ENCODE results near the gene CCDC191.

Gene CCDC191, protein sequence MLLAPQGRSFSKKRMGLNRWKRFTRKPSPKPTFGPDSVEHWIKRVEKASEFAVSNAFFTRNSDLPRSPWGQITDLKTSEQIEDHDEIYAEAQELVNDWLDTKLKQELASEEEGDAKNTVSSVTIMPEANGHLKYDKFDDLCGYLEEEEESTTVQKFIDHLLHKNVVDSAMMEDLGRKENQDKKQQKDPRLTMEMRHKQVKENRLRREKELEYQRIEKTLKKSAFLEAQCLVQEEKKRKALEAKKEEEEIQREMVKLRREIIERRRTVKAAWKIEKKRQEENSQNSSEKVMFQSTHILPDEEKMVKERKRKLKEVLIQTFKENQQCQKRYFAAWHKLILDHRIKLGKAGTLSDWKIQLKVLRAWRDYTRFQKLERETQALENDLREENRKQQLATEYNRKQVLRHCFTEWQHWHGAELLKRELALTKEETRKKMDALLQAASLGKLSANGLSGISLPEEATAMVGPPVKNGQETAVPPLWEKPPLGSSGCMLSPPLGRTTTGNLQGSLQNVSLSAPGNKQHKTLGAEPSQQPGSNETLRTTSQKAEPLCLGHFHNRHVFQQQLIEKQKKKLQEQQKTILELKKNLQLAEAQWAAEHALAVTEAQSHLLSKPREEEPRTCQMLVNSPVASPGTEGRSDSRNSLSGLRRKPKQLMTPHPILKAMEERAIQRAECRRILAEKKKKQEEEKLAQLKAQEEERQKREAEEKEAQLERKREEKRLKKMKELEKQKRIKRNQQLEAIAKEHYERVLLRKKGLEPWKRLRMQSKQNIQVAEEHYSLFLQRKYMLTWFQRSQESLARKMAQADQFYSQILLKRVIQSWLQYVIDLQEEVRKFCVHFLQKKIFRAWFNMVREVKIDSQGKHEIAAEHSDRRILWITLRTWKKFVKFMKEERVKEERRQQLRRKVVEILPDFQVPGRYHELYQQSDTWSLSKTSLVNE

GRCh38 chr3:114056130-114057010 is at the start of gene CCDC191, which contains the start of gene QTRT2:
TSS of gene CCDC191 (minus strand) at chr3:114056526. CDS start at chr3:114056466, 60 bp downstream.
TSS of gene QTRT2 (plus strand) at chr3:114056737. CDS start at chr3:114065258, 8,521 bp downstream.
- peak; percentile 95 for DNase-seq

GRCh38 chr3:114104414-114104813 is 48.1 kb upstream of the CCDC191 start:
- DNase-seq, result no peak

- DNase-seq, result no peak
These were observed 47.5 kb upstream of the CCDC191 start for GRCh38 chr3:114103858-114104257.

GRCh38 chr3:114103181-114103580 is 46.9 kb upstream of the CCDC191 start:
- DNase-seq, result no peak

- DNase-seq, result no peak
These were observed 44.8 kb upstream of the CCDC191 start for GRCh38 chr3:114101101-114101500.

DNA sequence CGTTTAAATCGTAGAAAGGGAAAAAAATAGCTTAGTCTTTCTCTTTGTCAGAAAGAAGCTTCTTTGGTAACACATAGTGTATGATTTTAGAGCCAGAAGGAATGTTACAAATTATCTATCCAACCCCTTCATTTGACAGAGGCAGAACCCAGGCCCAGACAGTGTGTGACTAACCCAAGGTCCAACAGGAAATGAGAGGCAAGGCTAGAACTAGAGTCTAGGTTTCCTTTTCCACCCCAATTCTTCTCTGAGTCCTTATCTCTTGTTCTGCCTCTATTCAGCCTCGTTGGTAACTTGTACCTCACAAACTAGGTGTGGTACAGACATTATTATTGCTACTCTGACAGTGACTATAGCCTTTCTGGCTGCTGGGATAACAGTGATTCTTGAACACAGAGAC is 39.5 kb upstream of the CCDC191 start:
- DNase-seq, result no peak

DNA sequence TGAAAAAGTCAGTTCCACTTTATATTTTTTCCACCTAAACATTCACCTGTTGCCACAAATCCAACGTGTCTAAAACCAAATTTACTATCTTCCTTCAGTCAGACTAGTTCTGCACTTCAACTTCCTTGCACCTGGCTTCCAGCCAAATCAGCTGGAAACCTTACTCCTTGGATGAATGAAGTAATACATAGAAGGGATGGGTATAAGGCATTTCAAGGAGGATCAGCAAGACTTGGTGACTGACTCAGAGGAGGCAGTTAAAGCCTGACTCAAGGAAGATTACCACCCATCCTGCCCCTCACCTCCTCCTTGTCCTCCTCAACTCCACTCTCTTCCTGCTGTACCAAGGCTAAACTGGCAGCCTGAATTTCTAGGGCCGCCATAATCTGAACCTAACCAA is 37.3 kb upstream of the CCDC191 start:
- no peak for DNase-seq

GRCh38 chr3:114093016-114093380 is 36.7 kb upstream of the CCDC191 start:
- DNase-seq, result no peak

GRCh38 chr3:114092151-114093015 is 36.1 kb upstream of the CCDC191 start:
- no peak for DNase-seq

- DNase-seq, result no peak
These were observed 33.3 kb upstream of the CCDC191 start for GRCh38 chr3:114089675-114090074.

GRCh38 chr3:114086356-114086755 is 30.0 kb upstream of the CCDC191 start:
- DNase-seq, result no peak

GRCh38 chr3:114083112-114083511 is 26.8 kb upstream of the CCDC191 start:
- DNase-seq, result no peak

- DNase-seq, result no peak
These were observed 24.7 kb upstream of the CCDC191 start for GRCh38 chr3:114081037-114081436.

- no peak for DNase-seq
These were observed 23.9 kb upstream of the CCDC191 start for GRCh38 chr3:114080201-114080600.

DNA sequence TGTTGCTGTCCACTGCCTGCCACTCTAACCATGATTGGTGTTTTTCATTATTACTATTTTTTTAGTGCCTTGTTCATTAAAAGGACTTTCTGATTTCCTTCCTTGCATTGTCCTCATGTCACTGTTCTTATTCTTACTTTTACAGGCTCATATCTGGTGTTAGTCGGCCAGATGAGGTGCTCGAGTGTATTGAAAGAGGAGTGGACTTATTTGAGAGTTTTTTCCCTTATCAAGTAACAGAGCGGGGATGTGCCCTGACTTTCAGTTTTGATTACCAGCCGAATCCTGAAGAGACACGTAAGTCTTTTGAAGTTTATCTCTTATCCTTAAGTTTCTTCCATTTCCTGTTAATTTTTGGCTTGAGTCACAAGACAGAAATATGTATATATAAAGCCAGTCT is 23.4 kb upstream of the CCDC191 start:
- no peak for DNase-seq

- no peak for DNase-seq
These were observed 21.8 kb upstream of the CCDC191 start for GRCh38 chr3:114078126-114078525.

GRCh38 chr3:114076711-114077110 is 20.4 kb upstream of the CCDC191 start:
- no peak for DNase-seq

GRCh38 chr3:114071786-114072185 is 15.5 kb upstream of the CCDC191 start:
- no peak for DNase-seq

GRCh38 chr3:114068336-114068735 is 12.0 kb upstream of the CCDC191 start:
- no peak for DNase-seq

- no peak for DNase-seq
These were observed 11.5 kb upstream of the CCDC191 start for GRCh38 chr3:114067804-114068203.

GRCh38 chr3:114060906-114061655 is 4.8 kb upstream of the CCDC191 start:
- DNase-seq, result no peak

Measured in NCI-H526 treated with DMSO at 0.1 percent for 48 hours (cell line).